SH-SY5Y (cell line): Measurements from ENCODE around the gene CDK14.

Source experiments
- GATA2 ChIP-seq: IDR thresholded peaks from 2 replicates; pipeline ENCODE4 v1.6.1; 2011; ENCODE audit warnings: mild to moderate bottlenecking, low read depth, low read length
- GATA3 ChIP-seq: IDR thresholded peaks from 2 replicates; pipeline ENCODE4 v1.6.1; 2011; ENCODE audit warnings: low read depth, mild to moderate bottlenecking, low read length, moderate library complexity

- no peak for TF ChIP-seq GATA2
- TF ChIP-seq GATA3 = no peak
Observed at GRCh38 chr7:91034459-91035368, 438.6 kb downstream of the CDK14 start.
